ENCODE results near the gene HMG20B. TPM values are rescaled to one million over a fixed set of nuclear protein-coding genes. Genes with fewer than 3 reads are reported as not detected.

The HMG20B gene
- polyA plus RNA-seq, 1 donor from 2014 or later, result 22.6 TPM

GRCh38 chr19:3554254-3555083 lies 18.3 kb upstream of the HMG20B start:
- H2AFZ ChIP-seq (ENCODE audit: low read depth, low read length), result no peak overlapping the region
- no peak overlapping the region for H3K9ac ChIP-seq (ENCODE audit: low read length)
- TF ChIP-seq MXI1 (conservative IDR thresholded peaks at IDR 0.05; ENCODE audit: poor library complexity, severe bottlenecking), result no peak
- TF ChIP-seq REST (IDR thresholded peaks at IDR 0.05; ENCODE audit: borderline replicate concordance), result no peak
- TF ChIP-seq, protein P1, sequence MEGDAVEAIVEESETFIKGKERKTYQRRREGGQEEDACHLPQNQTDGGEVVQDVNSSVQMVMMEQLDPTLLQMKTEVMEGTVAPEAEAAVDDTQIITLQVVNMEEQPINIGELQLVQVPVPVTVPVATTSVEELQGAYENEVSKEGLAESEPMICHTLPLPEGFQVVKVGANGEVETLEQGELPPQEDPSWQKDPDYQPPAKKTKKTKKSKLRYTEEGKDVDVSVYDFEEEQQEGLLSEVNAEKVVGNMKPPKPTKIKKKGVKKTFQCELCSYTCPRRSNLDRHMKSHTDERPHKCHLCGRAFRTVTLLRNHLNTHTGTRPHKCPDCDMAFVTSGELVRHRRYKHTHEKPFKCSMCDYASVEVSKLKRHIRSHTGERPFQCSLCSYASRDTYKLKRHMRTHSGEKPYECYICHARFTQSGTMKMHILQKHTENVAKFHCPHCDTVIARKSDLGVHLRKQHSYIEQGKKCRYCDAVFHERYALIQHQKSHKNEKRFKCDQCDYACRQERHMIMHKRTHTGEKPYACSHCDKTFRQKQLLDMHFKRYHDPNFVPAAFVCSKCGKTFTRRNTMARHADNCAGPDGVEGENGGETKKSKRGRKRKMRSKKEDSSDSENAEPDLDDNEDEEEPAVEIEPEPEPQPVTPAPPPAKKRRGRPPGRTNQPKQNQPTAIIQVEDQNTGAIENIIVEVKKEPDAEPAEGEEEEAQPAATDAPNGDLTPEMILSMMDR (IDR thresholded peaks at IDR 0.05; ENCODE audit: poor library complexity, severe bottlenecking), result no peak
- TF ChIP-seq RAD21 (conservative IDR thresholded peaks at IDR 0.05), result no peak
- TF ChIP-seq EP300 (conservative IDR thresholded peaks at IDR 0.05; ENCODE audit: poor library complexity, severe bottlenecking), result no peak
- TF ChIP-seq EZH2 (IDR thresholded peaks at IDR 0.05; ENCODE audit: borderline replicate concordance, insufficient read depth, low read length, poor library complexity, severe bottlenecking), result no peak
- no peaks in the 10 kb centered on the region for H3K79me2 ChIP-seq (replicated peaks; ENCODE audit: insufficient read depth, low read length)
- H3K27ac ChIP-seq (ENCODE audit: low read length), result no peak overlapping the region
- no peaks in the 10 kb centered on the region for H4K20me1 ChIP-seq (ENCODE audit: insufficient read depth)
- H3K36me3 ChIP-seq (ENCODE audit: insufficient read depth, low read length), result no peaks in the 10 kb centered on the region
- H3F3A ChIP-seq (ENCODE audit: insufficient read depth, low read length, poor library complexity, severe bottlenecking), result no peaks in the 10 kb centered on the region
- H3K9me3 ChIP-seq (ENCODE audit: low read length), result no peaks in the 10 kb centered on the region
- H3K4me3 ChIP-seq (ENCODE audit: low read length), result no peak overlapping the region
- no peaks in the 10 kb centered on the region for H3K9me2 ChIP-seq (ENCODE audit: insufficient read depth, low read length)
- H3K27me3 ChIP-seq (ENCODE audit: insufficient read depth, low read depth, low read length), result no peaks in the 10 kb centered on the region
- no peak overlapping the region for H3K4me2 ChIP-seq (ENCODE audit: low read length)

- peak overlapping the region; percentile 82 for H3K4me3 ChIP-seq (ENCODE audit: low read length)
- H3F3A ChIP-seq (ENCODE audit: insufficient read depth, low read length, poor library complexity, severe bottlenecking), result no peaks in the 10 kb centered on the region
- H3K27ac ChIP-seq (ENCODE audit: low read length), result no peak overlapping the region
- no peaks in the 10 kb centered on the region for H3K9me3 ChIP-seq (ENCODE audit: low read length)
- no peaks in the 10 kb centered on the region for H4K20me1 ChIP-seq (ENCODE audit: insufficient read depth)
- TF ChIP-seq MXI1 (conservative IDR thresholded peaks at IDR 0.05; ENCODE audit: poor library complexity, severe bottlenecking) (no peak), RAD21 (conservative IDR thresholded peaks at IDR 0.05) (no peak), REST (IDR thresholded peaks at IDR 0.05; ENCODE audit: borderline replicate concordance) (no peak), TAF1 (IDR thresholded peaks at IDR 0.05; ENCODE audit: low read depth) (no peak)
- no peak overlapping the region for H3K9ac ChIP-seq (ENCODE audit: low read length)
- no peak overlapping the region for H3K4me2 ChIP-seq (ENCODE audit: low read length)
- no peaks in the 10 kb centered on the region for H3K9me2 ChIP-seq (ENCODE audit: insufficient read depth, low read length)
- no peaks in the 10 kb centered on the region for H3K36me3 ChIP-seq (ENCODE audit: insufficient read depth, low read length)
- no peaks in the 10 kb centered on the region for H3K79me2 ChIP-seq (replicated peaks; ENCODE audit: insufficient read depth, low read length)
- H3K27me3 ChIP-seq (ENCODE audit: insufficient read depth, low read depth, low read length), result no peaks in the 10 kb centered on the region
- no peak overlapping the region for H2AFZ ChIP-seq (ENCODE audit: low read depth, low read length)
Observed at GRCh38 chr19:3555653-3556422, 16.9 kb upstream of the HMG20B start.
